Measurements from ENCODE around the gene SEC61A2. TPM values are rescaled to one million over a fixed set of nuclear protein-coding genes. Genes with fewer than 3 reads are reported as not detected.

SEC61A2 gene
- total RNA-seq, 1 donor from 2014 or later = 39.1 TPM

DNA sequence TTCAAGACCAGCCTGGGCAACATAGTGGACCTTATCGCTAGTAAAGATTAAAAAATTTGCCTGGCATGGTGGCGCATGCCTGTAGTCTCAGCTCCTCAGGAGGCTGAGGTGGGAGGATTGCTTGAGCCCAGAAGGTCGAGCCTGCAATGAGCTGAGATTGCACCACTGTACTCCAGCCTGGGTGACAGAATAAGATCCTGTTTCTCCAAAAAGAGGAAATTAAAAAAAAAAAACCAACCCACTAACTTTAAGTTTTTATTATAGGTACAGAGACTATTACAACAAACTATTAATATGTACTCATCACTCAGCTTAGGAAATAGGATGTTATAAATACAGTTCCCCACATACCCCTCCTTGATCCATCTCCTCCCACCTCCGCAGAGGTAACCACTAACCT lies 30.5 kb upstream of the SEC61A2 start:
- H3K36me3 ChIP-seq = peaks cover 8% of the 10 kb centered on the region
- no peaks in the 10 kb centered on the region for H3K27me3 ChIP-seq
- Mint-ChIP-seq H3K36me3 (peaks cover 33% of the 10 kb centered on the region), H3K4me1 (no peaks in the 10 kb centered on the region), H3K27ac (no peak overlapping the region), H3K4me3 (no peak overlapping the region), H3K27me3 (ENCODE audit: insufficient read depth, low read depth) (no peaks in the 10 kb centered on the region), H3K9me3 (no peaks in the 10 kb centered on the region)
- H3K27ac ChIP-seq = no peak overlapping the region
- H3K79me2 ChIP-seq (ENCODE audit: low read depth) = no peaks in the 10 kb centered on the region
- H4K20me1 ChIP-seq (ENCODE audit: low read depth) = no peaks in the 10 kb centered on the region
- no peak overlapping the region for H2AFZ ChIP-seq (replicated peaks)
- no peak for TF ChIP-seq EZH2 (IDR thresholded peaks at IDR 0.05)
- TF ChIP-seq, protein P1, sequence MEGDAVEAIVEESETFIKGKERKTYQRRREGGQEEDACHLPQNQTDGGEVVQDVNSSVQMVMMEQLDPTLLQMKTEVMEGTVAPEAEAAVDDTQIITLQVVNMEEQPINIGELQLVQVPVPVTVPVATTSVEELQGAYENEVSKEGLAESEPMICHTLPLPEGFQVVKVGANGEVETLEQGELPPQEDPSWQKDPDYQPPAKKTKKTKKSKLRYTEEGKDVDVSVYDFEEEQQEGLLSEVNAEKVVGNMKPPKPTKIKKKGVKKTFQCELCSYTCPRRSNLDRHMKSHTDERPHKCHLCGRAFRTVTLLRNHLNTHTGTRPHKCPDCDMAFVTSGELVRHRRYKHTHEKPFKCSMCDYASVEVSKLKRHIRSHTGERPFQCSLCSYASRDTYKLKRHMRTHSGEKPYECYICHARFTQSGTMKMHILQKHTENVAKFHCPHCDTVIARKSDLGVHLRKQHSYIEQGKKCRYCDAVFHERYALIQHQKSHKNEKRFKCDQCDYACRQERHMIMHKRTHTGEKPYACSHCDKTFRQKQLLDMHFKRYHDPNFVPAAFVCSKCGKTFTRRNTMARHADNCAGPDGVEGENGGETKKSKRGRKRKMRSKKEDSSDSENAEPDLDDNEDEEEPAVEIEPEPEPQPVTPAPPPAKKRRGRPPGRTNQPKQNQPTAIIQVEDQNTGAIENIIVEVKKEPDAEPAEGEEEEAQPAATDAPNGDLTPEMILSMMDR (IDR thresholded peaks at IDR 0.05) = no peak
- no peaks in the 10 kb centered on the region for H3K9me3 ChIP-seq (ENCODE audit: low read depth)
- no peak overlapping the region for H3K4me3 ChIP-seq
- no peaks in the 10 kb centered on the region for H3F3A ChIP-seq (ENCODE audit: low read depth)
- no peak for DNase-seq (ENCODE audit: low spot score)
- H3K9ac ChIP-seq = no peak overlapping the region
- H3K4me1 ChIP-seq = no peaks in the 10 kb centered on the region
- no peak overlapping the region for H3K4me2 ChIP-seq

DNA sequence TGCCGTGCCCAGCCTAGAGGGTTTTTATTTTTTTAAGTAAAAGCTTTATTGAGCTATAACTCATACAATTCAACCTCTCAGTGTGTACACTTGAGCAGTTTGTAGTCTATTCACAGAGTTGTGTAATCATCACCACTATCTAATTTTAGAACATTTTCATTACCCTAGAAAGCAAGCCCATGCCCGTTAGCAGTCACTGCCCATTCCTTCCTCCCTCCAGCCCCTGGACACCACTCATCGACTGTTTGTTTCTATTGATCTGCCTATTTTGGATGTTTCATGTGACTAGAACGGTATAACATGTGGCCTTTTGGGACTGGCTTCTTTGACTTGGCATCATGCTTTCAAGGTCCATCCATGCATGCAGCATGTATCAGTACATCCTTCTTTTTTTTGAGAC lies 25.7 kb upstream of the SEC61A2 start:
- Histone ChIP-seq H4K20me1 (ENCODE audit: low read depth) (no peaks in the 10 kb centered on the region), H3K4me1 (no peaks in the 10 kb centered on the region), H3K4me2 (no peak overlapping the region), H3F3A (ENCODE audit: low read depth) (no peaks in the 10 kb centered on the region), H3K27ac (no peak overlapping the region), H2AFZ (replicated peaks) (no peak overlapping the region), H3K9ac (no peak overlapping the region), H3K36me3 (peaks cover 12% of the 10 kb centered on the region), H3K4me3 (no peak overlapping the region), H3K27me3 (no peaks in the 10 kb centered on the region), H3K79me2 (ENCODE audit: low read depth) (no peaks in the 10 kb centered on the region), H3K9me3 (ENCODE audit: low read depth) (no peaks in the 10 kb centered on the region)
- no peak for TF ChIP-seq EZH2phosphoT487 (IDR thresholded peaks at IDR 0.05)
- TF ChIP-seq, protein P1 (IDR thresholded peaks at IDR 0.05) = no peak
- TF ChIP-seq EZH2 (IDR thresholded peaks at IDR 0.05) = no peak
- Mint-ChIP-seq H3K4me1 (no peaks in the 10 kb centered on the region), H3K9me3 (no peaks in the 10 kb centered on the region), H3K27ac (no peak overlapping the region), H3K36me3 (peaks cover 39% of the 10 kb centered on the region), H3K4me3 (no peak overlapping the region), H3K27me3 (ENCODE audit: insufficient read depth, low read depth) (no peaks in the 10 kb centered on the region)
- no peak for DNase-seq (ENCODE audit: low spot score)

DNA sequence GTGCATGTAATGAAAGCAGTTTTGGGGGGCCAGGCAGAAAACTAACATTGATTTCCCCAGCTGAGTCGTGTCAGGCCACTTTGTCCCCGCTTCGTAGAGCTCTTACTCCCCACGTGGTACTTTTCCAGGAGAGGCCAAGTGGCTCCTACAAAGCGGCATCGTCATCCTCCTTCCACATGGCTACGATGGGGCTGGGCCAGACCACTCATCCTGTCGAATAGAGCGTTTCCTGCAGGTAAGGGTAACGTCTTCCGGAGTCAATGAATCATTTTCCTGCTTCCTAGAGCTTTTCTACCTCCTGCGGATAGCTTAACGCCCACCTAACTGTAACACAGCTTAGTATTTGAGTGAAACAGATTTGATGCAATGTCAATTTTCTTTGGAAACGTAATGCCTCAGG lies 21.7 kb upstream of the SEC61A2 start:
- Histone ChIP-seq H3K4me3 (no peak overlapping the region), H3K4me2 (no peak overlapping the region), H2AFZ (replicated peaks) (no peak overlapping the region), H3K4me1 (no peaks in the 10 kb centered on the region), H4K20me1 (ENCODE audit: low read depth) (no peaks in the 10 kb centered on the region), H3K9ac (no peak overlapping the region), H3K9me3 (ENCODE audit: low read depth) (no peaks in the 10 kb centered on the region), H3K79me2 (ENCODE audit: low read depth) (no peaks in the 10 kb centered on the region), H3K36me3 (peaks cover 8% of the 10 kb centered on the region), H3K27me3 (no peaks in the 10 kb centered on the region), H3F3A (ENCODE audit: low read depth) (no peaks in the 10 kb centered on the region), H3K27ac (no peak overlapping the region)
- Mint-ChIP-seq H3K27me3 (ENCODE audit: insufficient read depth, low read depth) (no peaks in the 10 kb centered on the region), H3K36me3 (peaks cover 35% of the 10 kb centered on the region), H3K27ac (no peak overlapping the region), H3K4me1 (no peaks in the 10 kb centered on the region), H3K4me3 (no peak overlapping the region), H3K9me3 (no peaks in the 10 kb centered on the region)
- no peak for TF ChIP-seq EZH2 (IDR thresholded peaks at IDR 0.05)
- no peak for DNase-seq (ENCODE audit: low spot score)

GRCh38 chr10:12109286-12109685 lies 20.2 kb upstream of the SEC61A2 start:
- H3K4me3 ChIP-seq = no peak overlapping the region
- no peak for DNase-seq (ENCODE audit: low spot score)
- H3K27ac ChIP-seq = no peak overlapping the region
- no peaks in the 10 kb centered on the region for H3K9me3 ChIP-seq (ENCODE audit: low read depth)
- H3F3A ChIP-seq (ENCODE audit: low read depth) = no peaks in the 10 kb centered on the region
- H3K9ac ChIP-seq = no peak overlapping the region
- H3K4me3 Mint-ChIP-seq = no peak overlapping the region
- no peaks in the 10 kb centered on the region for H3K27me3 Mint-ChIP-seq (ENCODE audit: insufficient read depth, low read depth)
- no peaks in the 10 kb centered on the region for H3K4me1 ChIP-seq
- H3K27me3 ChIP-seq = no peaks in the 10 kb centered on the region
- H3K36me3 ChIP-seq = peaks cover 8% of the 10 kb centered on the region
- H4K20me1 ChIP-seq (ENCODE audit: low read depth) = no peaks in the 10 kb centered on the region
- TF ChIP-seq EZH2phosphoT487 (IDR thresholded peaks at IDR 0.05) = no peak
- TF ChIP-seq EZH2 (IDR thresholded peaks at IDR 0.05) = no peak
- TF ChIP-seq, protein P1 (IDR thresholded peaks at IDR 0.05) = no peak
- no peaks in the 10 kb centered on the region for H3K4me1 Mint-ChIP-seq
- no peaks in the 10 kb centered on the region for H3K9me3 Mint-ChIP-seq
- no peak overlapping the region for H2AFZ ChIP-seq (replicated peaks)
- no peaks in the 10 kb centered on the region for H3K79me2 ChIP-seq (ENCODE audit: low read depth)
- no peak overlapping the region for H3K4me2 ChIP-seq
- H3K36me3 Mint-ChIP-seq = peaks cover 32% of the 10 kb centered on the region
- no peak overlapping the region for H3K27ac Mint-ChIP-seq

All from neural progenitor cell (in vitro differentiated cells).